ENCODE data around the gene ASS1.

The ASS1 gene

GRCh38 chr9:130430232-130430631 is 14.5 kb upstream of the ASS1 start:
- no peak for ATAC-seq (ENCODE audit: insufficient read depth, low read depth)
- Histone ChIP-seq H3K4me2 (ENCODE audit: insufficient read depth, low read length) (no peak overlapping the region), H3K4me1 (ENCODE audit: insufficient read depth, low read length) (no peaks in the 10 kb centered on the region), H2AFZ (ENCODE audit: low read depth, low read length) (no peak overlapping the region), H3K36me3 (ENCODE audit: insufficient read depth, low read length) (no peaks in the 10 kb centered on the region), H3K27me3 (ENCODE audit: insufficient read depth, low read length, poor library complexity) (no peaks in the 10 kb centered on the region), H3K27ac (ENCODE audit: low read length) (no peak overlapping the region), H4K20me1 (ENCODE audit: insufficient read depth, low read length) (no peaks in the 10 kb centered on the region), H3K9me3 (ENCODE audit: insufficient read depth, low read length, severe bottlenecking) (no peaks in the 10 kb centered on the region), H3K79me2 (ENCODE audit: insufficient read depth, low read length) (no peaks in the 10 kb centered on the region), H3K9ac (ENCODE audit: low read depth, low read length) (no peak overlapping the region), H3K4me3 (ENCODE audit: low read depth in 1 of 2, low read length in 2 of 2) (no peak overlapping the region)
- DNase-seq = no peak
- no peak for TF ChIP-seq EZH2 (IDR thresholded peaks at IDR 0.05; ENCODE audit: borderline replicate concordance, low read depth, low read length, severe bottlenecking)
- TF ChIP-seq CTCF (IDR thresholded peaks at IDR 0.05; ENCODE audit: borderline replicate concordance, extremely low read depth, low read length, poor library complexity, severe bottlenecking) = no peak

- no peak overlapping the region for H3K4me3 ChIP-seq (ENCODE audit: low read depth in 1 of 2, low read length in 2 of 2)
Observed at GRCh38 chr9:130430734-130431535, 13.8 kb upstream of the ASS1 start.

GRCh38 chr9:130431536-130432303 is 13.0 kb upstream of the ASS1 start:
- Histone ChIP-seq H4K20me1 (ENCODE audit: insufficient read depth, low read length) (no peaks in the 10 kb centered on the region), H3K36me3 (ENCODE audit: insufficient read depth, low read length) (no peaks in the 10 kb centered on the region), H3K4me2 (ENCODE audit: insufficient read depth, low read length) (no peak overlapping the region), H3K4me3 (ENCODE audit: low read depth in 1 of 2, low read length in 2 of 2) (no peak overlapping the region), H3K9me3 (ENCODE audit: insufficient read depth, low read length, severe bottlenecking) (no peaks in the 10 kb centered on the region), H3K9ac (ENCODE audit: low read depth, low read length) (no peak overlapping the region), H2AFZ (ENCODE audit: low read depth, low read length) (no peak overlapping the region), H3K27me3 (ENCODE audit: insufficient read depth, low read length, poor library complexity) (no peaks in the 10 kb centered on the region), H3K4me1 (ENCODE audit: insufficient read depth, low read length) (no peaks in the 10 kb centered on the region), H3K79me2 (ENCODE audit: insufficient read depth, low read length) (no peaks in the 10 kb centered on the region), H3K27ac (ENCODE audit: low read length) (no peak overlapping the region)
- DNase-seq = no peak
- no peak for TF ChIP-seq CTCF (IDR thresholded peaks at IDR 0.05; ENCODE audit: borderline replicate concordance, extremely low read depth, low read length, poor library complexity, severe bottlenecking)
- TF ChIP-seq EZH2 (IDR thresholded peaks at IDR 0.05; ENCODE audit: borderline replicate concordance, low read depth, low read length, severe bottlenecking) = no peak
- no peak for ATAC-seq (ENCODE audit: insufficient read depth, low read depth)

More at GRCh38 chr9:130430734-130431535, 13.8 kb upstream of the ASS1 start:
- no peaks in the 10 kb centered on the region for H3K27me3 ChIP-seq (ENCODE audit: insufficient read depth, low read length, poor library complexity)
- H3K9ac ChIP-seq (ENCODE audit: low read depth, low read length) = no peak overlapping the region
- no peaks in the 10 kb centered on the region for H3K9me3 ChIP-seq (ENCODE audit: insufficient read depth, low read length, severe bottlenecking)
- no peak for ATAC-seq (ENCODE audit: insufficient read depth, low read depth)
- DNase-seq = no peak
- H3K27ac ChIP-seq (ENCODE audit: low read length) = no peak overlapping the region
- H3K4me1 ChIP-seq (ENCODE audit: insufficient read depth, low read length) = no peaks in the 10 kb centered on the region
- H3K4me2 ChIP-seq (ENCODE audit: insufficient read depth, low read length) = no peak overlapping the region
- no peaks in the 10 kb centered on the region for H3K36me3 ChIP-seq (ENCODE audit: insufficient read depth, low read length)
- TF ChIP-seq EZH2 (IDR thresholded peaks at IDR 0.05; ENCODE audit: borderline replicate concordance, low read depth, low read length, severe bottlenecking) (no peak), CTCF (IDR thresholded peaks at IDR 0.05; ENCODE audit: borderline replicate concordance, extremely low read depth, low read length, poor library complexity, severe bottlenecking) (no peak)
- H4K20me1 ChIP-seq (ENCODE audit: insufficient read depth, low read length) = no peaks in the 10 kb centered on the region
- H3K79me2 ChIP-seq (ENCODE audit: insufficient read depth, low read length) = no peaks in the 10 kb centered on the region
- no peak overlapping the region for H2AFZ ChIP-seq (ENCODE audit: low read depth, low read length)
